ENCODE data around the gene MMP24.

Gene MMP24

GRCh38 chr20:35277531-35278395 lies 51.3 kb downstream of the MMP24 start, which contains the start of gene MMP24OS:
Gene MMP24OS (minus strand): TSS chr20:35278122. CDS start chr20:35277929, 193 bp downstream.
- DNase-seq (ENCODE audit: low read depth in 2 of 2, low spot score in 1 of 2) = peak; percentile 66 to 79

GRCh38 chr20:35279040-35279439 lies 52.5 kb downstream of the MMP24 start:
- no peak for DNase-seq (ENCODE audit: low read depth in 2 of 2, low spot score in 1 of 2)

GRCh38 chr20:35279533-35280174 lies 53.2 kb downstream of the MMP24 start:
- DNase-seq (ENCODE audit: low read depth in 2 of 2, low spot score in 1 of 2) = no peak

- no peak for DNase-seq (ENCODE audit: low read depth in 2 of 2, low spot score in 1 of 2)
Measured at GRCh38 chr20:35280523-35280922, 54.0 kb downstream of the MMP24 start.

GRCh38 chr20:35281506-35282101 lies 55.1 kb downstream of the MMP24 start:
- no peak for DNase-seq (ENCODE audit: low read depth in 2 of 2, low spot score in 1 of 2)

- no peak for DNase-seq (ENCODE audit: low read depth in 2 of 2, low spot score in 1 of 2)
Measured at GRCh38 chr20:35283441-35284266, 57.2 kb downstream of the MMP24 start.

GRCh38 chr20:35284267-35284991 lies 57.9 kb downstream of the MMP24 start, which contains the start of gene EIF6:
Gene EIF6 (minus strand): TSS chr20:35284772. CDS start chr20:35284487, 285 bp downstream.
- DNase-seq (ENCODE audit: low read depth in 2 of 2, low spot score in 1 of 2) = peak; percentile 31 to 51

GRCh38 chr20:35284992-35285805 lies 58.7 kb downstream of the MMP24 start:
- no peak for DNase-seq (ENCODE audit: low read depth in 2 of 2, low spot score in 1 of 2)

GRCh38 chr20:35285806-35286076 lies 59.3 kb downstream of the MMP24 start:
- DNase-seq (ENCODE audit: low read depth in 2 of 2, low spot score in 1 of 2) = no peak

GRCh38 chr20:35286077-35286898 lies 59.8 kb downstream of the MMP24 start:
- DNase-seq (ENCODE audit: low read depth in 2 of 2, low spot score in 1 of 2) = no peak

- DNase-seq (ENCODE audit: low read depth in 2 of 2, low spot score in 1 of 2) = no peak
Measured at GRCh38 chr20:35286899-35287508, 60.5 kb downstream of the MMP24 start.

- DNase-seq (ENCODE audit: low read depth in 2 of 2, low spot score in 1 of 2) = no peak
Measured at GRCh38 chr20:35287509-35288324, 61.2 kb downstream of the MMP24 start.

- no peak for DNase-seq (ENCODE audit: low read depth in 2 of 2, low spot score in 1 of 2)
Measured at GRCh38 chr20:35288325-35289060, 62.0 kb downstream of the MMP24 start.

- DNase-seq (ENCODE audit: low read depth in 2 of 2, low spot score in 1 of 2) = no peak
Measured at GRCh38 chr20:35290186-35290886, 63.8 kb downstream of the MMP24 start.

- no peak for DNase-seq (ENCODE audit: low read depth in 2 of 2, low spot score in 1 of 2)
Measured at GRCh38 chr20:35290887-35291417, 64.5 kb downstream of the MMP24 start.
